HG02870 (cell line): ENCODE data around the gene RASGRF1.
"Not testable (repeated sequence)": the region's sequence is repeated elsewhere in the genome, so short reads cannot be mapped to it uniquely, and the experiment has no call there.

ENCODE experiments used
- ATAC-seq: cut with Tn5 transposase; IDR thresholded peaks from one replicate; pipeline ENCODE4 v1.9.1; 2021; ENCODE audit warnings: mild to moderate bottlenecking, moderate library complexity; ENCODE audit not compliant: unreplicated experiment

RASGRF1 gene

DNA sequence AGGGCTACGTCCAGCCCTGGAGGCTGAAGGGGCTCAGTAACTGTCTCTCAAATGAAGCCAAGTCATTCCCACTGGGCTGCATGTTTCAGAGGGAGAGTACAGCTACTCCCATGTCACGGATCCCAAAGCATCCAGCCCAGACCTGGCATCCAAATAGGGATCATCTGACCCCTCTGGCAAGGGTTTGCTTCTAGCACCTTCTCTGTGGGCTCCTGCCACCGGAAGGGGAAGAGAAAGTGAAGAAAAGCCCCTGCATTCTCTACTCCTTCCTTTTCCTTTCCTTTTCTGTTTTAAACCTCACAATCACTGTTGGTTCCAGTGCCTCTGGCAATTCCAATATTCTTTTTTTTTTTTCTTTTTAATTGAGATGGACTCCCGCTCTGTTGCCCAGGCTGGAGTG lies 81.2 kb downstream of the RASGRF1 start:
- no peak for ATAC-seq

DNA sequence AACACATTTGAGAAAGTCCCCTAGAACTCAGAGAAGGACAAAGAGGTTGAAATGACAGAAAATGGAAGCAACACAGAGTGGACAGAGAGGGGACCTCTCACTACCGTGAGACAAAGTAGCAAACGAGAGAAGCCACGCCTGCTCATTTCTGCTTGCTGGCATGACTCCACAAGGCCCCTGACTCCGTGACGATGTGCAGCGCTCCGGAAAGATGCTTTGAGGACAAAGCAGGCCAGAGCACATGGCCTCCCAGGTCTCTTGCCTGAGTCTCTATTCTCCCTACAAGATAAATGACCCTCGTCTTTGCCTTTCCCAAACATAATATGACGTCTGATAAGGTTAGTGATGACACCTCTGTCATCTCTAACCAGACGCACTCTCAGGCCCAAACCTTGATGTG lies 81.9 kb downstream of the RASGRF1 start:
- no peak for ATAC-seq

DNA sequence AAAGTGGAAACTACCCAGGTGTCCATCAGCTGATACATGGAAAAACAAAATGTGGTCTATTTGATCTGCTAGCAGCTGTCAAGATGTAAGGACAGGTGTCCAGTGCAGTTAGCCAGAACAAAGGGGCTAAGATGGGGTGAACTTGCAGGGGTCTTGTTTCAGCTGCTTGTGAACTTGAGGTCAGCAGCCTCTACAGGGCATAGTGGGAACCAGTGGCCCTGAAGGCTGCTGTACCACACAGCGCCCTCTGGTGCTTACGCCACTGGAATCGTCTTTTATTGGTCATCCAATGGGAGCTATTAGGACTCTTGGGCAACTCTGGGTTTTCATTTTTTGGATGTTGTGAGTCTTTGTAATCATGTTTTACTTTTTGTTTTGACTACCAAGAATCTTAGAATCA lies 83.5 kb downstream of the RASGRF1 start:
- no peak for ATAC-seq

DNA sequence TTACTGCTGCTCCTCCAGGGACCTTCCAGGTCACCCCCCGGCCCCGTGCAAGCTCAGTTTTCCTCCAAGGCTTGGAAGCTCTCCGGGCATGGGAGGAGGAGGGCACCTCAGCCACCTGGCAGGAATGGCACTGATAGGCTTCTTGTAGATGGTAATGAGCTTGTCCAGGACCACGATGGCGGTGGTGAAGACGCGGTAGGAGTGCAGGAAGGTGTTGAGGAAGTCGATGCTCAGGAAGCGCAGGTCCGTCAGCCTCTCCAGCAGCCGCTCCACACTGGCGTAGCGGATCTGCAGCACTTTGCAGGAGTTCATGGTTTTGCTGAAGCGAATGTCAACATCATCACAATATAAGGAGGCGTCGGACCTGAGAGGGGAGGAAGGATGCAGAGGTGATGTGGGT lies 84.5 kb downstream of the RASGRF1 start:
- ATAC-seq = no peak

DNA sequence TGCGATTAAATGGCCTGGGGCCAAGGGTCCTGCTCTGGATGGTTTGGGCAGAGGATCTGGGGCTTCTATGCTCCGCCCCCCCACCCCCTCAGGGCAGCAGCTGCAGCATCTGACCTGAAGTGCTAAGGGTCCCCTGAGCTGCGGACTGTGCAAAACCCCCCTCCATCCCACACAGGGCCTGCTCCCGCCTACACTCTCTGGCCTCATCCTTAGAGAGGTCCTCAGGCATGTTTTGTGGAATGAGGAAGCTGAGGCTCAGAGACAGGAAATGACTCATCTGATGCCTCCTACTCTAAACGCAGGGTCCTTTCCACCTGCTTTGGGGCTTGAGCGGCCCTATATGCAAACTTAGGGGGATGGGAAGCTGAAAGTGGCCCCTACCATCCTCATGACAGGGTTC lies 86.2 kb downstream of the RASGRF1 start:
- ATAC-seq = peak; percentile 78

DNA sequence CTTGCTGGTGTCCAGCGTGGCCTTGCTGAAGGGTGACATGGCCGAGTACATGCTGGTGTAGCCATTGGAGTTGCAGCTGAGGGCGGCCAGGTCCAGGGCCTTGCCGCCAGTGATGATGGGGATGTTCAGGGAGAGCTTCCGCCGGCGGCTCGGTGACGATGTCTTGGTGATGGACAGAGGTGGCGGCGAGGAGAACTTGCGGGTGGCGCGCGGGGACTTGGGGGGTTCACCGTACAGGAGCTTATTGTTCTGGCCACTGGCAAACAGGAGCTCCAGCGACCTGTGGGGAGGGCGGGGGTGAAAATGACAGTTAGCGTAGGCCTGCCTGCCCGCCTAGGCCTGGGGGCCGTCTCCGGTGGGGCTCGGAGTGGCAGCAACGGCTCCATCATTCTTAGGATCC lies 86.7 kb downstream of the RASGRF1 start:
- no peak for ATAC-seq

DNA sequence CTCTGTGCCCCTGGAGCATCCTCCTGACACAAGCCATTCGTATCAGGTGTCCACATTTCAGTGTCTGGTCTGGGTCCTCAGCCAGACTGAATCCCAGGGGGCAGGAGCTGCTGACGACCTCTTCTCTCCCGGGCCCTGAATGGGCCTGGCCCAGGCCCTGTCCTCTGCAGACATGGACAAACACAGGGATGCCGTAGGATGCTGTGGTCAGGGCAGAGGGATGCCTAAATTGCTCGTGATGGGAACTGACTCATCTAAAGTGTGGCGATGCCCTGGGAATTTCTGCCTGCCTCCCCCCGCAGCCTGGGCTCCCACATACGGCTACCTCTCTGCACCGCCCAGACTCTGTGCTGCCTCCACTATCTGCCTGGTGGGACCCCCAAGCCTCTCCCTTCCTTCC lies 87.3 kb downstream of the RASGRF1 start:
- no peak for ATAC-seq

DNA sequence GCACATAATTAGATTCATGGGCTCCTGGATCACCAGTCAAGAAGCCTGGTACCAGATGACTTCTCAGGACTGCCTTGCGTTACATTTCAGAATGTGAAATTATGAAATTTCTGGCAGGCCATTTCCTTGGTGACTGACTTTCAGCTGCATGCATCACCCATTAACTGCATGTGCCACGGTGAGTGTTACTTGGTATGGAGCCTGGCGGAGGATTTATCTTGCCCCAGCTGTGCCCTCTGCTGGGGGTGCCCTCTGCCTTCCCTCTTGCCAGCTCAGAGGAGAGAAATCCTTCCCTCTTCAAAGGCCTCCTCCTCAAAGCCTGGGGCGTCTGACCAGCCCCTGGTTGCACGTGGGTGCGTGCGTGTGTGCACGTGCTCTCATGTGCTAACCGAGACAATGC lies 88.0 kb downstream of the RASGRF1 start:
- no peak for ATAC-seq

DNA sequence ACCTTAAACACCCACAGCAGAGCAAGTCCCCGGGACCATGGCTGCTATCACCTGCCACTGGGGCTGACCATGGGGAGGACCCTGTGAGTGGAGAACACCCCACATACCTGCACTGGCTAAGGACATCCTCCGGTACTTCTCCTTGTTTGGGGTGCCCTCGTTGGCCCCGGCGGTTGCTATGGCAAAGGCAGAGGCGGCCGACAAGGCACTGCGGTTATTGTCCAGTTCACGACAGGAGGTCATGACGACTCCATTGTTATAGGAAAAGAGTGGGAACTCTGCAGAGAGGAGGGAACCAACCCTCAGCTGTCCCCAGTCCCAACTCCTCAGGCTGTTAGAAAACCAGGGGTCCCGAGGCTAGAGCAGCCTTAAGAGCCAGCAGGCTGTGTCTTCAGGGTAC lies 90.9 kb downstream of the RASGRF1 start:
- no peak for ATAC-seq

DNA sequence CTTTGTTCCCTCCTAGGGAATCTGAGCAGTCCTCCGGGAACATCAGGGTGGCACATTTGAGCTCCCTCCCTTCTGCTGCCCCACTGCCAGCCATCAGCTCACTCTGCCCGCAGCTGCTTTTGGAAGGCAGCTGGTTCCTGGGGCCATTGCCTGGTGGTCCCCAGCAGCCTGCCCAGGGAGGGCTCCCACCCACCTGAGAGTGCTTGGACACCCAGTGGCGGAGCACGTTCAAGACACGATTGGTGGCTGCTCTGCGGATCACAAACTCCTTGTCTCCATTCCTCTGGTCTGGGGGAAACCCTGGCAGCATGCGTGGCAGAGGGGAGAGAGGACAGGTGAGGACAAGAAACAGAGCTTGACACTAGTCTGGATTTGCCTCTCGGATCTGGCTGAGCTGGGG lies 92.1 kb downstream of the RASGRF1 start:
- ATAC-seq = no peak

DNA sequence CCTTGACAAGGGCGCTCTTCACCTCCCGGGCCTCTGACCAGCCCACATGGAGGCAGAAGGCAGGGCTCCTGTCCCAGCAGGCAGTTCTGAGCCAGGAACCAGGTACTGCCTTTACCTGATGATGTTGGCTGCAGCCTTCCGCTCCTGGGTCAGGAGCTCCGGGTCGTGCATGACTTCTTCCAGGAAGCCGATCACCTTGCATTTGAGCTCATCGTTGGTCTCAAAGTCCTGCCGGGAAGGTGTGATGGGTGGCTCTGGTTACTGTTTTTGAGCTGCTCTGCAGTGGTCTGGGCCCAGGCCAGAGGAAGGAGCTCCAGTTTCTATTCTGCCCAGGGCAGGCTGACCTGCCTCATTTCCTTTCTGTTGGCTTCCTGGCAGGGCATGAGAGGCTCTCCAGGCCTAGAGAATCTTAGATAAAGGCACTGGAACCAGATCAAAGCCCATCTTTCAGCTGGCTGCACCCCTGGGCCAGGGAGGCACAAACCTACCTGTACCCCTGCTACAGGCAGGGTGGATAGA lies 92.5 kb downstream of the RASGRF1 start:
- ATAC-seq = no peak

DNA sequence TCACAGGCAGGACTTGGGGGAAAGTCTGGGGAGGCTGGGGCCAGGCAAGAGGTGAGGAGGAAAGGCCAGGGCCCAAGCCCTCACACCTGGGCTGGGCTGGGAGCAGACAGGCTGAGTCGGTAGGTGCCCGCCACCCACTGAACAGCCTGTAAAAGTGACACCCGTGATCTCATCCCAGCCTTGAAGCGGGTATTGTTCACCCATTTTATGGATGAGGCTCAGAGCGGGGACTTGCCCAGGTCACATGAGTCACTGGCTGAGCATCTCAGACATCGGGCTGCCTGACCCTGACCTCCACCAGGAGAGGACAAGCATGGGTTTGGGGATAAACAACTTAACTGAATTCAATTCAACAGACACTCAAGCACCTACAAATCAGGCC lies 93.7 kb downstream of the RASGRF1 start:
- ATAC-seq = no peak

DNA sequence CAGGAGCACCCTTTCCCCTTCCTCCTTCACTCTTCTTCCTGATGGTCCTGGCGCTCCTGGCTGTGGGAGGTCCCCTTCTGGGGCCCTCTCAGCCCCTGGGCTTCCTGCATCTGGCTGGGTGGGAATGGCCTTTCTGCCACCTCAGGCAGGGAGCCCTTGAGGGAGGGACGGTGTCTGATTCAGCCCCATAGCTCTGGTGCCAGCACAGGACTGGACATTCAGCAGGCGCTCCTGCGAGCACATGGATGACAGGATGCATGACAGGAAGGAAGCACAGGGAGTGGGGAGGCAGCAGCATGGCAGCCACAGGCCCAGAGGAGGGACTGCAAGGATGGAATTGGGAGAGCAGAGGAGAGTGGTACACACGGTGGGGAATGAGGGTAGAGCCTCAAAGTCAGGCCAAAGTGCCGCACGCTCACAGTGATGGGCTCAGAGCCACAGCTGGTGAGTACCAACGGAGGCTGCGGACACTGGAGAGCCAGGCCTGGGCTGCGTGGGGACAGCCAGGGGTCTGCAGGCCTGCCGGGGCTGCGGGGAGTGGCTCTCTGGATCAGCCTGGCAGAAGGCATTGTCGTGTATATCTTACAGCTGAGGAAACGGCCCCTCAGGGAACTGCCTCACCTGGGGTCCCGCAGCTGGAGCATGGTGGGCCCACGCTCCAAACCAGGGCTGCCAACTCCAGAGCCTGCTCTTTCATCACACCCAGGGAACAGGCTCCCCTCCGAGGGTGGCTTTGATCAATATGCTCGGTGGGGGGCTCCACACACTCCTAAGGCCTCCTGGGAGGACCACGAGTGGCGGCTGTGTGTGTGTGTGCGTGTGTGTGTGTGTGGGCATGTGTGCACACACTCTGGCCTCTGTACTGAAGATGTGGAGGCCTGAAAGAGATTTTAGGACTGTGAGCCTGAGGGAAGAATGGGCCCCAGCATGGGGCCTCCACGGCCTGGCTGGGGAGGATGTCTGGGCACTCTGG lies 94.4 kb downstream of the RASGRF1 start:
- ATAC-seq = no peak

DNA sequence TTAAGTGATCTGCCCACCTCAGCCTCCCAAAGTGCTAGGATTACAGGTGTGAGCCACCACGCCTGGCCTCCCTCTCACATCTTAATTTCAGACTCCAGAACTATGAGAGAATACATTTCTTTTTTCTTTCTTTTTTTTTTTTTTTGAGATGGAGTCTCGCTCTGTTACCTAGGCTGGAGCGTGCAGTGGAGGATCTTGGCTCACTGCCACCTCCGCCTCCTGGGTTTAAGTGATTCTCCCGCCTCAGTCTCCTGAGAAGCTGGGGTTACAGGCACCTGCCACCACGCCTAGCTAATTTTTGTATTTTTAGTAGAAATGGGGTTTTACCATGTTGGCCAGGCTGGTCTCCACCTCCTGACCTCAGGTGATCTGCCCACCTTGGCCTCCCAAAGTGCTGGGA lies 95.4 kb downstream of the RASGRF1 start:
- ATAC-seq = not testable (repeated sequence)

DNA sequence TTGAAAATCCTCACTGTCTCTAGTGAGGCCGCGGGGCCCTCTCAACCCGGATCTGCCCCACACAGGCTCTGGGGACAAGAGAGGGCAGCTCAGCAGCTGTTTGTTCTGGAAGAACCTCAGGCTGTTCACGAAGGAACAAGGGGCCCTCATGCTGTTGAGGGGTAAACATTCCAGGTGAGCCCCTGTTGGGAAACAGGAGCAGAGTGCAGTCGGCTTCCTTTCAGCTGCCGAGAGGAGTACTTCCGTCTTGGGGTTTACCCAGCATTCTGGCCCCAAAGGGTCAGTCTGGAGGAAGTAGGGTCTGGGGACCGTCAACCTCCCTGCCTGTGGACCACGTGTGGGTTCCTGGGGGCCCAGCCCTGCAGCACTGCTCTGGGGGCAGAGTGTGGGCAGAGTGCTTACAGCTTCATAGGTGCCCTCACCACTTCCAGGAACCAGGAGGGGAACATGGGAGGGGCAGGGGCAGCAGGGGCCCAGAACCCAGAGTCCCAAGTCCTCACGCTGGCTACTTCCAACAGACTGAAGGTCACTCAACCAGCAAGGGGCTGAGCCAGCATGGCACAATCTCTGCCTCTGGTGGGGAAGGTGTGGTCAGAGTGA lies 96.5 kb downstream of the RASGRF1 start:
- no peak for ATAC-seq

DNA sequence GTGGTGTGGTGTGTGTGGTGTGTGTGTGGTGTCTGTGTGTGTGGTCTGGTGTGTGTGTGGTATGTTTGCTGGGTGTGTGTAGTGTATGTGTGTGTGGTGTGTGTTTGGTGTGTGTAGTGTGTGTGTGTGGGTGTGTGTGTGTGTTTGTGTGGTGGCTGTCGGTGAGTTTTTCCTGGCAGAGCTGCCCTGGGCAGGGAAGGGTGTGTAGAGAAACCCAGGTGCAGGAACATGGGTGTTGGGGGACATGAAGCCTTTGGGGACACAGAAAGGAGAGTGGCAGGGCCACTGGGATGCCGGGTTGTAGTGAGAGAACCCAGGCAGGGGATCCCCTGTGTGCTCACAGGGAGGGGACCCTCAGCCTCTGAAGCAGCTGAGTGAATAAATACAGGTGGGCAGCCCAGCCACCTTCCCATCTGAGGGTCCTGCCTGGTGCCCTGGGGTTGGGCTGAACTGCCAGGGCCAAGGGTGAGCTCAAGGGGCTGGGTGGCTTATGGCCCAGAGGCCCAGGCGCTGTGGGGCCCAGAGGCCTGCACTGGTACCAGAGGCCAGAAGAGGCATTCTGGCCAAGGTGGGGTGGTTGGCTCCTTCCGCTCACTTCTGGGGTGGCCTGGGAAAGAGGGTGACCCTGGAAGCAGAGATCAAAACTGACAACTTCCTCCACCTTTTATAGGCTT lies 97.2 kb downstream of the RASGRF1 start:
- no peak for ATAC-seq

DNA sequence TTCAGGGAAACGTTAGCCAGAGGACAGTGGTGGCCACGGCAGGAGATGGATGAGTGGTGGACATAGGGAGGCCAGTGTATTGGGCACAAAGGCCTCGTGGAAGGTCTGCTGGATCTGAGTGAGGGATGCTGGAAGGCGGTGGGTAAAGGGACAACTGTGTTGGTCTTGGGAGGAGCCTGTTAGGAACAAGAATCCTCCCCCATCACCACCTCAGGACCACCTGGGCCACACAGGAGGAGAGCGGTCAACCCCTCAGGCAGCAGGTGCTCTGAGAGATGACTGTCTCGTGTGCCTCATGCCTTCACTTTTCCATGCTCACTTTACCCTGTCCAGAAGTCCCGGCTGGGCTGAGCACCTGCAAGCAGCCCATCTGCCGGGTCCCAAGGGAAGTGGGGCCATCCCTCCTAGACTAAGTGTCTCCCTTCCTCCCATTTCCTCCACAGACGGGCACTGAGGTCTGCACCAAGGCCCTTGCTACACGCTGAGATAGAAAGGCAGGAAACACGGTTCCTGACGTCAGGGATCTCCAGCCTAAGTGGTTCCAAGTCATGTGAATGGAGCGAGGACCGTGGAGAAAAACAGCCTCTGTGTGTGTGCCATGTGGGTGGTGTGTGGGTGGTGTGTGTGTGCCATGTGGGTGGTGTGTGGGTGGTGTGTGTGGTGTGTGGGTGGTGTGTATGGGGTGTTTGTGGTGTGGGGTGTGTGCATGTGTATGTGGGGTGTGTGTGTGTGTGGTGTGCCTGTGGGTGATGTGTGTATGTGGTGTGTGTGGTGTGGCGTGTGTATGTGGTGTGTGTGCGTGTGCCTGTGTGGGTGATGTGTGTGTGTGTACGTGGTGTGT lies 97.9 kb downstream of the RASGRF1 start:
- no peak for ATAC-seq

DNA sequence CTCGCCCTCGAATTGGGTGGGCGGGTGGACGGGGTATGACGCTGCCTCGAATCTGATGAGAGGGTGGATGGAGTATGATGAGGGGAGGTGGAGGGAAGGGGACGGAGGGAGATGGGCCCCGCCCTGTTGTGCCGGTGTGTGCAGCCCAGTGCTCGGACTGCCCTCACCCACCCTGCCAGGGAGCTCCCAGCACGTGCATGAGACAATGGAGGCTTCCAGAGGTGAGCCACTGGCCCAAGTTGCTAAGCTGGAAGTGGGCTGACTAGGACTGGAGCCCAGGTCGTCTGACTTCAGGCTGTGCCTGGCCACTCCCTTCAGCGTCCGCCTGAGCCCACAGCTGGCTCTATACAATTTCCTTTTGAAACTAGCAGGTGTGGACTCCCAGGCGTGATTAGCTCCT lies 98.7 kb downstream of the RASGRF1 start:
- no peak for ATAC-seq

DNA sequence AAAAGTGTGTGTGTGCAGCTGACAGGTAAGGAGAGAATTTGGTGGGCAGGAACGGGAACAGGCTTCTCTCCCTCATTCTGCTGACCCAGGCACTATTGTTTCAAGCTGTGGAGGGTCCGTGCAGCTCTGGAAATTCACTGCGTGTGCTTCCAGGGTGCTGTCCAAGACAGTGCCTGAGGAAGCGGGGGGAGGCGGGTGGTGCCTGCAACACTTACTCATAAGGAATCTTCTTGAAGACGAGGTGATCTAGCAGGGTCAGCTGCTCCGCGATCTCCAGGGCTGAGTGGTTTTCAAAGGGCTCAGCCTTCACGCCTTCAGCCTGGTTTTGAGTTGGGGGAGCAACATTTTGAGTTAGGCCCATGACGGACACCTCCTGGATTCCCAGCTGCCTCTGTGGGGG lies 99.1 kb downstream of the RASGRF1 start:
- ATAC-seq = no peak

DNA sequence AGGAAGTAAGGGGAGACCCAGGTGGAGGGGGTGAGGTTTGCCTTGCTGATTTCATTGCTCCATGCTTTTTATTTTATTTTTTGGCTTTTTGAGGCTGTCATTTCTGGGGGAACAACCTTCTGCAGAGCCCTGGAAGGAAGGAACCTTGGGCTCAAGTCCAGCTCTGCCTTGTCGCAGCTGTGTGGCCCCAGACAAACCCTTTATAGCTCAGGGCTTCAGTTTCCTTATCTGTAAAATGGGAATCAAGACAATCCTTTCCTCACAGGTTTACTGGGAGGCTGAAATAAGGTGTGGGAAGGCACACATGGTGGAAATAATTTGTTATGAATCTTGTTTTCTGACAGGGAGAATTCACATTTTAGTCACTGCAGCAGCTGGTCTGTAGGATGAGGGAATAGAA lies 100.3 kb downstream of the RASGRF1 start:
- ATAC-seq = no peak

DNA sequence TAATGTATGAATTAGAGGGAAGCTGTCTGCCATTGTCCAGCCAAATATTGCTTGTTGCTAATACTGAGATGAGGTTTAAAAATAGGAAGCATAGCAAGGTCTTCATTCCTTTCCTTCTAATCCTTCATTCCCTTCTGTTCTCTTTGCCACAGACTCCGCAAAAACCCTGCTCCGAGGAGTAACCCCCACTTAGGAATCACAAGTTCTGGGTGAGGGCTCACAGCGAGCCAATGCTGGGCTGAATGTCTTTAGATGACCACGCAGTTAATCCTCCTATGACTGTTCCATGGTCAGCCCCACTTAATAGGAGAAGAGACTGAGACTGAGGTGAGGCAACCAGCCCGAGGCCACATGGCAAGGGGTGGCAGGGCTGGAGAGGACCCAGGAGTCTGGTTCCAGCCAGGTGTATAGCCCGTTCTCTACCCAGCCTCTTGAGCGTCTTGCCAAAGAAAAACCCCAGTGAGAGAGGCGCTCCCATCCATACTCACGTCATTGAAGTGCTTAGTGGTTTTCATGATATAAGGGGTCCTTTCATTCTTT lies 100.8 kb downstream of the RASGRF1 start:
- no peak for ATAC-seq
